GM18505 (cell line): ENCODE results near the gene VIPR2.

ENCODE experiments used
- ATAC-seq: cut with Tn5 transposase; IDR thresholded peaks from one replicate; pipeline ENCODE4 v1.9.1; 2021; ENCODE audit not compliant: unreplicated experiment
- POLR2A ChIP-seq: IDR thresholded peaks from 4 replicates; pipeline ENCODE4 v1.6.1; 2011; ENCODE audit warnings: borderline replicate concordance; ENCODE audit not compliant: insufficient read depth, insufficient read length; ENCODE audit errors: extremely low read depth

Gene VIPR2

DNA sequence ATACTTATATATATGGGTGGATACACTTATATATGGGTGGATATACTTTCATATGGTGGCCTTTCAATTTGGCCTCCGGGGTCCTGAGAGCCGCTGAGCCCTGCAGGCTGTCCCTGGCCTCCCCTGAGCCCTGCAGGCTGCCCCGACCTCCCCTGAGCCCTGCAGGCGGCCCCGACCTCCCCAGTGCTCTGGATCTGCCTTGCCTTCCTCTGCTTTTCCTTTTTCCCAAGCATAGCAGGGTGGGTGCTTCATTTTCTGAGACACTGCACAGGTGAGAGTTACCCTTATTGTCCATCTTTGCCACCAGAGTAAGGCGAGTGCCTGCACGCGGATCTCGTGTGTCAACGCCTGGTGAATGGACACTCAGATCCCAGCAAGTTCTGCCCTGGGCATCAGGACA, 106.6 kb downstream of the VIPR2 start:
- no peak for TF ChIP-seq POLR2A
- ATAC-seq = no peak

GRCh38 chr7:159036916-159037605, 107.6 kb downstream of the VIPR2 start:
- no peak for TF ChIP-seq POLR2A
- ATAC-seq = no peak

- TF ChIP-seq POLR2A = no peak
- ATAC-seq = no peak
These were observed 109.0 kb downstream of the VIPR2 start for GRCh38 chr7:159035571-159036073.

DNA sequence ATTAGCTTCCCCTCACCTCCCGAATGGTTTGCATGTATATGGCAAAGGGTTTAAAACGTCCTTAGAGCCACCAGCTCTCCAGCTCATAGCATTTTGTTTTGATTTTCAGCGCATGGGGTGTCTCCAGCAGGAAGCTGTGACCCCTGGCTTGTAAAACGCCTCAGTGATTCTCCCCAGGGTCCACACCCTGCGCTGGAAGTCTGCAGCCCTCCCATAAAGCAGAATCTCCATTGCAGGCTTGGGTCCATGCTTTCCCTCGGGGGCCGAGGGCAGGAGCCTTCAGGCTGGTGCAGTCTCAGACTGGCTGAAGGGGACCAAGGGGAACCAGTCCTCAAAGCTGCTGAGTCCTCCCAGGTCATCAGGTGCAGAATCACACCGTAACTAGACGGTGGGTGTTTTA, 109.7 kb downstream of the VIPR2 start:
- ATAC-seq = no peak
- TF ChIP-seq POLR2A = no peak

GRCh38 chr7:159034394-159034793, 110.3 kb downstream of the VIPR2 start:
- no peak for ATAC-seq

GRCh38 chr7:159033956-159034355, 110.7 kb downstream of the VIPR2 start:
- TF ChIP-seq POLR2A = no peak
- ATAC-seq = no peak

More at GRCh38 chr7:159034394-159034793, 110.3 kb downstream of the VIPR2 start:
- no peak for TF ChIP-seq POLR2A

DNA sequence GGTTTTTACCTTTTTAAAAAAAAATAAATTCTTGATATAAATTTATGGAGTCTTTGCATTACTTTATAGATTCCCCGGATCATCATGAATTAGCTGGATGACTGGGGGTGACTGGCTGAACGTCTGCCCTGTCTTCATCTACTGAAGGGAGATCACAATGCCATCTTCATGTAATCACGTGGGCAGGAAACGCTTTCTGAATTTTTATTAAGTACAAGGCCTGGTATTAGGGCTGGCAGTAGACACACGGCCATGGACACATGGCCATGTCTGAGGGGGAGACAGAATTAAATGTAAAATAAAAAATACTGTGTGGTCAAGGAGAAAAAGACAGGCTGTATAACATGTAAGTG, 111.2 kb downstream of the VIPR2 start:
- no peak for ATAC-seq
- TF ChIP-seq POLR2A = no peak

DNA sequence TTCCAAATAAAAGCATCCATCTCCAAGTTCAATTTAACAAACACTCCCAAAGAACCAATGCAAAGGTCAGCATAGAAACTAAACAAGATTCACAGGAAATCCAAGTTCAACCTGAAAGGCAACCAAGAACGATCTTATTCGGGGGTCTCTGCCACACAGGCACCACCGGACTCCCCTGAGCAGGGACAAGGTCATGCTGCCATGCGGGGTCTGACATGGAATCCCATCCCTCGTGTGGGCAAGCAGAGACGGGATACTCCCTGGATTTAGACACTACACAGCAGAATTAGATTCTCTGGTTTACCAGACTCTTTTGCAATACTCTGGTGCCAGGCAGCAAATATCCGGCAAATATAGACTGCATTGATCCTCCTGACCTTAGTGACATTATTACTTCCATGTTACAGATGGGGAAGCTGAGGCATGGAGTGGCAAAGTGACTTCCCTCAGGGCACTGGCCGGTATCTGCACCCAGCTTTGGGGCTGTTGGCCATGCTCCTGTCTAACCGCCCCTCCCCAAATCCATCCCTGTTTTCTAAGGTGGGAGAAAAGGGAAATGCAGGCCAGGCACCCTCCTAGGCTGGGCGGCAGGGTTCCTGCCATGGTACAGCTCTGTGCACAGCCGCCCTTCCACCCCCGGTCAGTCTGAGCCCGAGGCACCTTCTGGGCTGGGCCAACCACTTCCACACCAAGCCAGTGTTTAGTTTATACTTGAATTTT, 111.8 kb downstream of the VIPR2 start:
- no peak for ATAC-seq
- no peak for TF ChIP-seq POLR2A

DNA sequence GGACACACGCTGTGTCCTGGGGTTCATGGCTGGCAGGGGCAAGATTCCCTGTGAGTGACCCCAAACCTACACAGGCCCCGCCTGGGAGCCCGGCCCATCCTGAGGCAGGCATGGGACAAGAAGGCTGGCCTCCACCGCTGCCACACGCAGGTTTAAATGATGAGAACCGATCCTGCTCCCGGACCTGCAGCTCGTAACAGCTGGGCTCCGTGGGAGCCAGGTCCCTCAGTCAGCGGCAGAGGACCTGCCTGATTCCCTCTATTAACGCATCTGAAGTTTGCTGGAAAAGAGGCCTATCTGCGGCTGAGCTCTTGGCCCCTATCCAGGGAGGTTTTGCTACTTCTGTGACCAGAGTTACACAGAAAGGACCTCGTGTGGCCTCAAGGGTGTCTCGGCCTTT, 112.3 kb downstream of the VIPR2 start:
- TF ChIP-seq POLR2A = no peak
- ATAC-seq = no peak

- TF ChIP-seq POLR2A = no peak
- no peak for ATAC-seq
These were observed 112.9 kb downstream of the VIPR2 start for GRCh38 chr7:159031750-159032149.

GRCh38 chr7:159031135-159031701, 113.4 kb downstream of the VIPR2 start:
- ATAC-seq = no peak
- no peak for TF ChIP-seq POLR2A

- no peak for ATAC-seq
- TF ChIP-seq POLR2A = no peak
These were observed 114.1 kb downstream of the VIPR2 start for GRCh38 chr7:159030490-159031134.

GRCh38 chr7:159028508-159029401, 115.9 kb downstream of the VIPR2 start:
- ATAC-seq = no peak
- no peak for TF ChIP-seq POLR2A

- ATAC-seq = no peak
- TF ChIP-seq POLR2A = no peak
These were observed 116.7 kb downstream of the VIPR2 start for GRCh38 chr7:159027789-159028507.
